NCI-H526 (cell line): ENCODE results near the gene LAMA1.

Experiments
- DNase-seq, 2 experiments: peaks; one replicate each; lab custom pipeline; 2025; lab: John Stamatoyannopoulos, UW

LAMA1 gene

DNA sequence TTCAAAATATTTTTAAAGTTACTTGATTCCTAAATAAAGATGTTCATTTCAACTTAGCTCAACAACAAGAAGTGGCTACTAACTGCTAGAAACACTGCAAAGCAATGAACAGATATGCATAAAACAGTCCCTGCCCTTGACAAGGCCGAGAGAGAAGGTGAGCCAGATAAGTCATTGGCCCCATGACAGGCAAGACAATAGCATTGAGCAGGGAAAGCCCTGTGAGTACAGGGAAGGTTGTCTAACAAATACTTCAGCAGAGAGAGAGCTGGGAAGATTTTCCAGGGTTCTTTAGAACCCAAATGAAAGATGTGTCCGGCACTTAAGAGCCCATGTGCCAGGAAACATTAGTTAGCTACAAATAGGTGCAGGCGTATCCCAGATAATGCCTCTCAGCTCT, 4.7 kb downstream of the LAMA1 start:
- no peak for DNase-seq

DNA sequence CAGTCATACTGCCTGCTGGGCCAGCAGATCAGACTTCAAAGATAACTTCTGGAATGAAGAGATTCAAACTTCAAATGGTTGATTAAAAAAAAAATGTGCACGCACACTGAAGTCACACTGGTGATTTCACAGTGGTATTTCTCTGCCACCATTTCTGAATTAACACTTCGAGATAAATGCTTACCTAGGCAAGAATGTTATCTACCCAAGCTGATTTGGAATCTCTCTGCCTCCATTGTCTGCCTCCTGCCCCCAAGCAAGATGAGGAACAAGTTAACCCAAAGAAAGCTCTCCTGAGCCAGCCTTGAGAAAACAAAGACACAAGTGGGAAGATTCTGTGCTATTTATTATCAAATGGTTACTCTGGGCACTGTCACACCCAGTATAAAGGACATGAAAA, 6.5 kb downstream of the LAMA1 start:
- no peak for DNase-seq

DNA sequence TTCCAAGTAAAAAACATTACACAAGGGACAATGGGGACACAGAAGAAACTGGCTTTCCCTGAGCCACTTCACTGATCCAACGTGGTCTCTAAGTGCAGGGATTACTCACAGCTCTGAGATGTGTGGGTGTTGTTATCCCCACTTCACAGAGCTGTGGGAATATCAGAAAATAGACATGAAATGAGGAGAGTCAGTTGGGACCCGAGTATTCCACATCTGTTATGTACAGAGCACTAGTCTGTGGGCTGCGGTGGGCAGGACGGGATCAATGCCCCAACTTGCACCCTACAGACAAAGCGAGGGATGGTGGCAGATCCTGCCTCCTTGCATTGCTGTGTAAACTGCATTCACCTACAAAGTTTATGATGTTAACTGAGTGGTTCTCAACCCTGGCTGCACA, 11.7 kb downstream of the LAMA1 start:
- no peak for DNase-seq

GRCh38 chr18:7105268-7105667, 12.3 kb downstream of the LAMA1 start:
- DNase-seq: no peak

DNA sequence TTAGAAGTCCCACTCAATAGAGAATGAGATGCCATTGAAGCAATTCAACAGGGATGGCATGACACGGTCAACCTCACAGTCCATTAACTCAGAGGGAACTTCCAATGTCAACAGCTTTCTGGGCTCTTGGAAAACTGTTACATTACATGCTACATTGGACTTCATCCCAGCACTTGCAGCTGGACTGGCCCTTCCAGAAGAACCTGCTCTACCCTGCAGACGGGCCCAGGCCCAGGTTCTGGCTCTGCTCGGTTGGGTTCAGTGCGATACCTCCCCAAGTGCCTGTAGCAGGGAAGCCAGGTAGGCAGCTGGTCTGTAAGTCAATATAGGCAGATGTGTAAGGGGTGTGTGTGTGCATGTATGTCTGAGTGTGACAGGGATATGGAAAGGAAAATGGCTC, 12.9 kb downstream of the LAMA1 start:
- no peak for DNase-seq

- DNase-seq: no peak
Observed at GRCh38 chr18:7102131-7102530, 15.5 kb downstream of the LAMA1 start.

GRCh38 chr18:7096838-7097237, 20.8 kb downstream of the LAMA1 start:
- no peak for DNase-seq

DNA sequence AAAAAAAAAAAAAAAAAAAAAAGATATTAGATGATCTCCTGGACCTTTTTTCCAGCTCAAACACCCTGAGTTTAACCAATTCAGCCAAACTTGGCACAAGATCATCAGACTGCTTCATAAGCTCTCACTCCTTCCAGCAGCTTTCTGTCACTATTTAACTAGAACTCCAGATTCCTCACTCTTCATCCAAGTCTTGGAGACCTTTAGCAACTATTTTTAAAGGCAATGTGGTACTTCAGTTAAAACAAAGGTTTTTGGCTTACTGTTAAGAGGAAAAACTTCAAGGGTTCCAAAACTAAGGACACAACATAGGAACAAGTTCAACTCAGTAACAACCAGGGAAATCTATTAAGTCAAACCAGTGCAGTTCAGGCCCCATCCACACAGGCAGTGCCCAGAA, 23.2 kb downstream of the LAMA1 start:
- no peak for DNase-seq

DNA sequence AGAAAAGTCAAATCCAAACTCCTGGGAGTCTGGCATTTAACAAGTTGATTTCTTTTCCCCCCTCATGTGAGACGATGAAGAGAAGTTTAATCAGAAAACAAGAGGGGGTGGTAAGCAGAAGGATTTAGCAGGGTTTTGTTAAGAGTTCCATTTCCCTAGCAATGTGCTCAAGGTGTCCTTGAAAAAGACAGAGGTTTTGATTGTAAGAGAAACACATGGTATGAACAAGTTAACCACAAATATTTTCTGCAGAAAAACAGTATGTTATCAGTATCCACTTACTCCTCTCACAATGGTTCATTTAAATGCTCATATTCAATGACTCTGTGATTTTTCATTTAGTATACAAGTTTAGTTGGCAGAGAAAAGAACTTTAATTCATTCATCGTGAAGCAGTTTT, 26.8 kb downstream of the LAMA1 start:
- no peak for DNase-seq

DNA sequence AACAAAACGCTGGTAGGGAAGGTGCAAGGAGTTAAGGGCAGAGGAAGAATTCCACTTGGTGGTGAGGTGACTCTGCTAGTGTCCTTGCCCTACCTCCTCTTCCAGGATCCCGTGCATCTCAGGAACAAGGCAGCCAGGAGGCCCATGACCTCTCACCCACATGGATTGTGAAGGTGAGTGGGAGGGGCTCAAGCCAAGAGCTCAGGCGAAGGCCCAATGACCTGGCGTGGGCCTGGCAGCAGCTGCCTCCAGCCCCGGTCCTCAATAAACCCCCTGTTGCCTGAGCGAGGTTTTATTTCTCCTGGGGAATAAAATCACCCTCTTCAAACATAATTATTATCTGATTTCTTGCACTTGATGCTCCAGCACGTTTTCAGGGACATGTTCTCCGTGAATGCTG, 28.2 kb downstream of the LAMA1 start:
- DNase-seq: no peak

GRCh38 chr18:7084080-7085065, 33.2 kb downstream of the LAMA1 start:
- no peak for DNase-seq

DNA sequence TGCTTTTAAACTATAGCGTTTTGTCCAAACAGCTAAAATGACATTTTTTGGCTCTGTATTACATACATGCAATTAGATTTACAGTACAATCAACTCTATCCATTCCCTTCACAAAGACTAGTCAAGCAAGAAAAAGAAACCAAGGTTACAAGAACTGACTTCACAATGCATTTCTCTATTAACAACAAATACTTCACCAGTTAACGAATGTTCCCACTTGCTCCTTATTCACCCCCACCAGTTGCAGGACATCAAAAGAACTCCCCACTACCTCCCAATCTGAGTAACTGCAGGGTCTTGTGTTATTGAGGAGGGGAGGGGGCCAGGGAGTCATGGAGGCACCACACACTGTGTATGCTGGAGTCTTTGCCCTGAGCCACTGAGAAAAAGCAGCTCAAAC, 34.9 kb downstream of the LAMA1 start:
- no peak for DNase-seq

GRCh38 chr18:7079231-7079630, 38.4 kb downstream of the LAMA1 start:
- DNase-seq: no peak

DNA sequence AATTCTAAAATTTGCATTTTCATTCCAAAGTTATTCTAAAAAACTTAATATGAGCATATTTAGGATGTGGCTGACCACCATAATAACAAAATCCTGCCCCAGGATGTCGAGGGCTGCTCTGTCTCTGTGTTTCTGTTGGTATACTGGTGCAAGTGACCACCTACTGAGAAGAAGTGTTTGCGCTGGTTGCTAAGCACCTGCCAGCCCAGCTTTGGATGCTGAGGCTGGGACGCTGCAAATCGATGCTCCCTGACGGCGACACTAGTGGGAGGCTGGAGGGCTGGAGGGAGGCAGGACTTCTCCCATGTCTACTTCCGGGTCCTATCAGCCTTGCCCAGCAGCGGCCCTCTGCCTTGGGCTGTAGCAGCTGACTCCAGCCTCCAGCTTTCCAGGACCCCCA, 45.0 kb downstream of the LAMA1 start:
- no peak for DNase-seq

GRCh38 chr18:7071600-7071999, 46.0 kb downstream of the LAMA1 start:
- DNase-seq: no peak

DNA sequence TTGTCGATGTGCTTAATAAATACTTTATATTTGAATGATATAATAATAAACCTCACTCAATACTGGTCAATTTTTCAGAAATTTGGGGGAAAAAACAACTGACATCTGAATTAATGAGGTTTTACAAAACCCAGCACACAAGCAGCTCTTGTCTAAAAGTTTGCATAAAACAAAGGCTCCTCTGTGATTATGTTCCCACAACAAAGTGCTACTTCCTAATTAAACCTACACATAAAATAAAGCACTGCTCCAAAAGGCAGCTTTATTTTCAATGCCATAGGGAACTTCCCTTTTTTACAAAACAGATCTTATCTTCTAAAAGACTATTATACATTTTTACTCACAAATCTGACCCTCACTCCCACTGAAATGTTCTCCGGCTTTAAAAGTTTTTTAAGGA, 47.1 kb downstream of the LAMA1 start:
- DNase-seq: no peak

DNA sequence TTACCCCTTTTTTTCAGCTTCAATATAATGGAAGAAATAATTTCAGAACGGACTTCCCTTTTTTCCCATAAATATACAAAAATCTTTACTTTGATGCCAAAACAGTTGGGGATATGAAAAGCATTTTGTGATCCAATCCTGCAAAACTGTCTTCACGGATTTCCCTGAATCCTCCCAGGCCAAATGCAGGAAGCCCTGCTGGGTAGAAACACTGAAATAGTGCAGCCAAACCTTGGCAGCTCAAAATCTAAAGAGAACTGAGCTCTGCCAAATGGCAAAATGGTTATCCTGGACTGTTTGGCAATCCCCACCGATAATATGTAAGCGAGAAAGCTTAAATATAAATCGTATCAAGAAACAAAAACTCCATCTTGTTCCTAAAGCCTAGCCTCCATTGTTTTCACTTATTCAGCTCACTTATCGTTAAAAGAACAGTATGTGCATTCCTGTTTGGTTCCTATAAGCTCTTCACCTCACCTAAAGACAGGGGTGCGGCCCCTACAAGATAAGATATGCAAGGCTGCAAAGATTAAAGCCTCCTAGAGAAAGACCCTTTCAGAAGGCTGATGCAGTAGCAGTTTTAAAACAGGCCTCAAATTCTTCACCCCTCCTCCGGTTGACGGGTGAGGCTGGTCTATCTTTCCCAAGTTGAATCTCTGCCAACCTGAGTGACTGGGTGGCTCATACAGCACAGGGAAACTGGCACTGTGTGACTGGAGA, 48.6 kb downstream of the LAMA1 start:
- DNase-seq: no peak

DNA sequence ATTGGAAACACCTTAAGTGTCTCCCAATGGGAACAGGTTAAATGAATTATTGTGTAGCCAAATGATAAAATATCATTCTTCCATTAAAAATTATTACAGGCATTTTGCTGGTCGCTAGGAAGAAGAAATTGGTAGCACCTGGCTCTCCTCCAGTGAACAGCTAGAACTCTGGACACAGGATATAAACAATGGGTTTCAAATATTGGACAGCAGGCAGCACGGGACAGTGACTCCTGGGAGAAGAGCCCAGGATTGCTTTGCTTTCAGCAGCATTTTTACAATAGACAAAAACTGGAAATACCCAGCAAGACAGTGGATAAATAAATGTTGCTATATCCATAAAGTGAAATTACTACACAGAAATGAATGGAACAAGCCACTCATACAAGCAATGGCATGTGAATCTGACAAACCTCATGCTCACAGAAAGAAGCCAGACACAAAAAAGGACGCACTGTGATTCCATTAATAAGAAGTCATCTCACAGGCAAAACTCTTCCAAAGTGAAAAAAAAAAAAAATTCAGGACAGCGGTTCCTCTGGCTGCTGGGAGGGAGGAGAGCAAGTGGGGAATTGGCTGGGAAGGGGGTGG, 50.5 kb downstream of the LAMA1 start:
- DNase-seq: no peak

- no peak for DNase-seq
Observed at GRCh38 chr18:7065736-7066135, 51.9 kb downstream of the LAMA1 start.

- no peak for DNase-seq
Observed at GRCh38 chr18:7064346-7064745, 53.3 kb downstream of the LAMA1 start.

- no peak for DNase-seq
Observed at GRCh38 chr18:7062811-7063210, 54.8 kb downstream of the LAMA1 start.

GRCh38 chr18:7062236-7062635, 55.4 kb downstream of the LAMA1 start:
- DNase-seq: no peak

DNA sequence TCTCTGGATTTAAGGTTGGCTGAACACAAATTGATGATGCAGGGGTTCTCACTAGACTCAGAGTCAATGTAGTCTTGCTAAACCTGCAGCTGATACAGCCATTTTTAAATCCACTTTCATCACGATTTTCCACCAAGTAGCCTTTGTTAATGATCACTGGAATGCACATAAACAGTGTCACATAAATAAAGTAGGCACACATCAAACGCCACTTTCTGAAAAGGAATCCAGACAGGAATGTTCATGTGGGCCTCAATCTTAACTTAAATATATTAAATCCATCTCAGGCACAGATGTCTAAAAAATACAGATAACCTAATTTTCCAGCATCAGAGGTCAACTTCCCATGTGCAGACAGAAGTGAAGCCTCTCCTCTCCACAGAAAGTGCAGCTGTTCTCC, 58.3 kb downstream of the LAMA1 start:
- DNase-seq: no peak
